Trophoblast cell (in vitro differentiated cells and primary cell): ENCODE results near the gene EVPL.

Experiments used
- DNase-seq, 2 donors: peaks; one replicate each; pipeline ENCODE4 v3.0.0-alpha.2; 2016
- H2AFZ ChIP-seq: 2 replicates; pipeline ENCODE4 v1.6.1; 2013; ENCODE audit warnings: low read length, moderate library complexity, mild to moderate bottlenecking; ENCODE audit not compliant: insufficient read depth, poor library complexity
- H2AK5ac ChIP-seq: 2 replicates; pipeline ENCODE4 v1.6.1; 2013; ENCODE audit warnings: mild to moderate bottlenecking, low read length
- H2BK120ac ChIP-seq: 2 replicates; pipeline ENCODE4 v1.6.1; 2013; ENCODE audit warnings: low read length, mild to moderate bottlenecking, moderate library complexity; ENCODE audit not compliant: insufficient read depth, poor library complexity
- H2BK12ac ChIP-seq: 2 replicates; pipeline ENCODE4 v1.6.1; 2013; ENCODE audit warnings: mild to moderate bottlenecking, low read length, moderate library complexity
- H2BK5ac ChIP-seq: 2 replicates; pipeline ENCODE4 v1.6.1; 2013; ENCODE audit warnings: low read length, low read depth, moderate library complexity, mild to moderate bottlenecking; ENCODE audit not compliant: poor library complexity
- H3K14ac ChIP-seq: 2 replicates; pipeline ENCODE4 v1.6.1; 2013; ENCODE audit warnings: mild to moderate bottlenecking, low read length
- H3K18ac ChIP-seq: 2 replicates; pipeline ENCODE4 v1.6.1; 2013; ENCODE audit warnings: mild to moderate bottlenecking, low read length
- H3K23ac ChIP-seq: 2 replicates; pipeline ENCODE4 v1.6.1; 2013; ENCODE audit warnings: low read length
- H3K27ac ChIP-seq: 2 replicates; pipeline ENCODE4 v1.5.1; 2013; ENCODE audit warnings: low read depth, mild to moderate bottlenecking, inconsistent platforms, low read length, moderate library complexity
- H3K27me3 ChIP-seq: 2 replicates; pipeline ENCODE4 v1.6.1; 2013; ENCODE audit warnings: inconsistent platforms, mild to moderate bottlenecking, low read length, moderate library complexity; ENCODE audit not compliant: insufficient read depth
- H3K36me3 ChIP-seq, 2 experiments: 1 replicate in 1 of 2; 2 replicates in 1 of 2; pipeline ENCODE4 v1.6.1; 2013; ENCODE audit warnings: low read length in 2 of 2, mild to moderate bottlenecking in 2 of 2, moderate library complexity in 1 of 2; ENCODE audit not compliant: insufficient read depth in 2 of 2, control insufficient read depth in 1 of 2
- H3K4ac ChIP-seq: 2 replicates; pipeline ENCODE4 v1.6.1; 2013; ENCODE audit warnings: low read depth, mild to moderate bottlenecking, low read length, moderate library complexity
- H3K4me1 ChIP-seq, 2 experiments: 1 replicate in 1 of 2; 2 replicates in 1 of 2; pipeline ENCODE4 v1.6.1; 2013; ENCODE audit warnings: low read length in 2 of 2, mild to moderate bottlenecking in 2 of 2, moderate library complexity in 1 of 2; ENCODE audit not compliant: insufficient read depth in 2 of 2, control insufficient read depth in 1 of 2
- H3K4me2 ChIP-seq: 2 replicates; pipeline ENCODE4 v1.6.1; 2013; ENCODE audit warnings: inconsistent platforms, mild to moderate bottlenecking, low read length, moderate library complexity
- H3K4me3 ChIP-seq: 2 replicates; pipeline ENCODE4 v1.5.1; 2013; ENCODE audit warnings: mild to moderate bottlenecking, low read depth, low read length, inconsistent platforms
- H3K79me1 ChIP-seq: one replicate; pipeline ENCODE4 v1.6.1; 2013; ENCODE audit warnings: low read length
- H3K79me2 ChIP-seq: 2 replicates; pipeline ENCODE4 v1.6.1; 2013; ENCODE audit warnings: low read length, mild to moderate bottlenecking; ENCODE audit not compliant: control insufficient read depth, insufficient read depth, poor library complexity
- H3K9ac ChIP-seq: 2 replicates; pipeline ENCODE4 v1.6.1; 2013; ENCODE audit warnings: mild to moderate bottlenecking, low read length
- H3K9me3 ChIP-seq: 2 replicates; pipeline ENCODE4 v1.6.1; 2013; ENCODE audit warnings: low read depth, mild to moderate bottlenecking, control low read depth, inconsistent platforms, low read length; ENCODE audit not compliant: insufficient read depth
- H4K12ac ChIP-seq: 2 replicates; pipeline ENCODE4 v1.6.1; 2013; ENCODE audit warnings: low read depth, mild to moderate bottlenecking, low read length, moderate library complexity
- H4K8ac ChIP-seq: 2 replicates; pipeline ENCODE4 v1.6.1; 2013; ENCODE audit warnings: low read depth, mild to moderate bottlenecking, low read length, moderate library complexity
- H4K91ac ChIP-seq: one replicate; pipeline ENCODE4 v1.6.1; 2013; ENCODE audit warnings: low read depth, mild to moderate bottlenecking, low read length, moderate library complexity
- WGBS: extraction: QIAGEN DNeasy Blood & Tissue Kit; methylation state at CpG from one replicate; pipeline ENCODE4 v1.1.7; 2013; ENCODE audit warnings: missing lambda C conversion rate; ENCODE audit not compliant: insufficient read length, insufficient coverage; ENCODE audit errors: extremely low coverage; 5-methylcytosine and 5-hydroxymethylcytosine counted together

Gene EVPL

GRCh38 chr17:75959051-75959838 is 67.9 kb downstream of the EVPL start:
- Histone ChIP-seq H3K79me2 (no peaks in the 10 kb centered on the region), H2BK5ac (no peak overlapping the region), H4K91ac (no peak overlapping the region), H3K79me1 (no peaks in the 10 kb centered on the region), H3K27ac (no peak overlapping the region), H3K14ac (no peak overlapping the region), H3K9me3 (no peaks in the 10 kb centered on the region), H3K23ac (no peak overlapping the region), H3K36me3 (peaks cover 22 to 25% of the 10 kb centered on the region in 2 experiments), H2AK5ac (no peak overlapping the region), H3K4me1 (no peaks in the 10 kb centered on the region), H4K8ac (no peak overlapping the region), H3K4me2 (no peak overlapping the region), H3K9ac (no peak overlapping the region), H4K12ac (no peak overlapping the region), H2BK12ac (no peak overlapping the region), H3K27me3 (no peaks in the 10 kb centered on the region), H3K18ac (no peak overlapping the region), H2BK120ac (no peak overlapping the region), H3K4ac (no peak overlapping the region), H2AFZ (no peak overlapping the region), H3K4me3 (no peak overlapping the region)
- no CpG with 5 or more reads among the region's 8 CpGs for WGBS
- no peak for DNase-seq
